ENCODE measurements around the gene MYL11.

The MYL11 gene

DNA sequence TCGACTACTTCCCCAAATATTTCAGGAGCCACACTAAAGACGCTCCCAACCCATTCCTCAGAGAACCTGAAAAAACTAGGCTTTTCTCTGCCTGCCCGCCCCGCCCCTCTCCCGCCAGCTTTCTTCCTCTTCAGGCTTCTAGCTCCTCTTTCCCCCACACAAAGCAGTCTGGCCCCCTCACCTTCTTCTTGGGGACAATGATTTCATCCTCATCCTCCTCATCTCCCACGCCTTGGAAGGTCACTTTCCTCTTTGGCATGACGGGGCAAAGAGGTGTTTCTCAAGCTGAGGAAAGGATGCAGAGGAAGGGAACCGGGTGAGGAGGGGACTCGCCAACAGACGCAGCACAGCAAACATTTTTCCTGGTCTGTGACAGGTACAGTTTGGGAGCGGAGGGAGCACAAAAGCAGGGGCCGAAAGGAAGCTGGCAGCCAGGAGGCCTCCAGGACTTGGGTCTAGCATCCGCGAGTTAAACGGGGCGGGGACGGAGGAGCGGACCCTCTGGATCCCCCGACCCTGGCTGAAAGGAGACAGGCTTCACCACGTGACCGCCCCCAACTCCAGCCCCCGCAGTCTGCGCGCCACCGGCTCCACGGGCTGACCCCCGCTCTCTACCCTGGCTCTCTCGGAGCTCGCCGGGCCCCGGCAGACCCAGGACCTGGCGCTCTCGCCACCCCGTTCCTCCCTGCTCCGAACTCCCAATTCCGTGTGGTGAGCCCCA is 20.0 kb upstream of the MYL11 start:
- peak; percentile 9 for DNase-seq (ENCODE audit: low read depth)

DNA sequence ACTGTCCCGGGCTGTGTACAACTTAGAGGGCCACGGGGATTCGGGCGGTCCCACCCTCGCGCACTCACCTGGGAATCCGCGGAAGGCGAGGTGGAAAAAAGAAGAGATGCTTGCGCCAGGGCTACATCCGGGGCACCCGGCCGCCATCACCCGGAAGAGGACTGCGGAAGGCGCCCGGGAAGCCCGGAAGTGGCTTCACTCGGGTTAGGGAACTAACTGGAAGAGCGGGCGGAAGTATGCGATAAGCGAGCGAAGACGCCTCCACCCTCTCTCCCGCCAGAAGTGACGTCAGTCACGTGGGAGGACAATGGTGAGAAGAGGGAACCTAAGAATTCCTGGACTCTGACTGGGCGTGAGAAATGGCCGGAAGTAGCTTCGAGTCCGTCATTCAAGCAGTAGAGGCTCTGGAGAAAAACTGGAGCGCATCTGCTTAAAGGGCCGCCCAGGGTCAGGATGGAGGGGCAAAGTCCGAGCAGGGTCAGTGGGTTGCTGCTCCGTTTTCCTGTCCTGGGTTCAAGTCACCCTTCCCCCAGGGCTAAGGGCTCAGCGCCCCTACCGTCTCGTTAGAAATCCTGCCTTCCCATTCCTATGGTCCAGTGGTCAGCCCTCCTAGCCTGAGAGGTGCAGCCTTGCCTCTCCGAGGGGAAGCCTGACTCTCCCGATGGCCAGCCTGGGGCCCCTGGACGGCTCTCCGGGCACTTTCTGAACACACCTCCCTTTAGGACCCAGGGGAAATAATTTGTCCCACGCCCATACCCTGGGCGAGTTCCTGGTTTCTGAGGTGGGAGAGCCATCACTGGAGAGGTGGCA is 19.3 kb upstream of the MYL11 start, which contains the start of gene CD2BP2:
Gene CD2BP2 (minus strand): TSS at position 165 of the 810 bp plus-strand sequence. CDS start 627 bp downstream, outside the sequence.
- DNase-seq (ENCODE audit: low read depth), result peak; percentile 86

DNA sequence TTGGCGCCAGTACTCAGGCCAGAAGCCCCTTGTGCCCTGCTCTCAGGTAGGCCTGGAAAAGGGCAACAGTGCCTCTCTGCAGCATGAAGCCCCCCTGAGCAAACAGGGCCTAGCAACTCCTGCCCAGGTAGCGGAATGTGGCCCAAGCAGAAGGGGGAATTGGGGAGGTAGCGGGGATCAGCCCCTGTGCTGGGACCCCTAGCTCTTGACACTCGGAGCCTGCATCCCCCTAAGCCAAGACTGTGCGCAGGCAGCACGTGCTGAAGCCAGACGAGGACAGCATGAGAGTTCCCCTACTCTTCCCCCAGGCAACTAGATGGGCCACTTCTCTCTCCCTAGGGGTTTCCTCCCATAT is 18.7 kb upstream of the MYL11 start:
- DNase-seq (ENCODE audit: low read depth), result no peak

DNA sequence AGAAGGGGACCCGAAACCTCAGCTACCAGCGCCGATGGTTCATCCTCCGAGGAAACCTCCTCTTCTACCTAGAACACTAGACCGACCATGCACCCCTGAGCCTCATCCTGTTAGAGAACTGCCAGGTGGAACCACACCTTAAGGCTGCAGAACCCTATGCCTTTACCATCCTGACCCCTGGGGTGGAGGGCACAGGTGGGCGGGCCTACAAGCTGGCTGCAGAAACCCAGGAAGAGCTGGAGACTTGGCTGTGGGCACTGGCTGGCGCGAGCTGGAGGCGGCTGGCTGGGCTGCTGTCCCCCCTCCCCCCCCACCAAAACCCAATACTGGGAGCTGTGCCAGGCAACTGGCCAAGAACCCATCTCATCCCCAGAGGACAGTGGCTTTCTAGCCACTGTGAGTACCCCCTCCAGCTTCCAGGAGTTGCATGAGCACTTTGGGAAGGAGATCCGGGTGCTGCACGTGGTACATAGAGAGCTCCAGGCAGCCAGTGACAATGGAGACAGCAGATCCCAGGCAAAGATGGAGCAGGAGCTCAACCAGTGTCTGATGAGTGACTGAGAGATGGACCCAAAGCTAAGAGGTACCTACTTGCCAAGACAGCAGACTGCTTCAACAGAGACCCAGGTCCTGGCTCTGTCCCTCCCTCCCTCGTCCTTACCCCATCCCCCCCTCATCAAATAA is 18.1 kb upstream of the MYL11 start:
- no peak for DNase-seq (ENCODE audit: low read depth)

DNA sequence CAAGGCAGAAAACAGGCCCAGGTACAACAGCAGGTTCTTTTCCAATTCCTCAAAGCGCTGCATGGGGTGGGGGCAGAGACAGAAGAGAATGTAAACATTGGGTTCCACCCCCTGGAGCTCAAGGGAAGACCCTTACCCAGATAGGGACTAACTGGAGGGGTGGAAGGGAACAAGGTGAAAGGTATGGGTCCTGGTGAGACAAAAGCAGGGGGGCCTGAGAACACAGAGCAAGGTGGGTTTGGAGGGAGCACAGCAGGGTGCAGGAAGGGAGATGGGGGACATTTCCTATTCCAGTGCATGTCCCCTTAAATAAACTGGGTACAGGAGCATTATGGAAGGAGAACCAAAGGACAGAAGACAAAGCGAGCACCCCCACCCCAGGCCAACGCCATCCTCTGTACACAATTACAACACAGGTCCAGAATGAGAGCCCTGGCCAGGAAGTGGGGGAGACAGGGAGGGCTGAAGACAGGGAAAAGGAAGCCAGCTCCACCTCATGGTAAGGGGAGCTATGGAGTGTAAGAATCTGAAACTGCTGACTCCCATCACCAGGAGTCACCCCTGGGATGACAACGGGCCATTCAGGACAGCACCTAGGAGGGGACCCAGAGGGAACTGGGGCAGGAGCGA is 17.4 kb upstream of the MYL11 start:
- no peak for DNase-seq (ENCODE audit: low read depth)

DNA sequence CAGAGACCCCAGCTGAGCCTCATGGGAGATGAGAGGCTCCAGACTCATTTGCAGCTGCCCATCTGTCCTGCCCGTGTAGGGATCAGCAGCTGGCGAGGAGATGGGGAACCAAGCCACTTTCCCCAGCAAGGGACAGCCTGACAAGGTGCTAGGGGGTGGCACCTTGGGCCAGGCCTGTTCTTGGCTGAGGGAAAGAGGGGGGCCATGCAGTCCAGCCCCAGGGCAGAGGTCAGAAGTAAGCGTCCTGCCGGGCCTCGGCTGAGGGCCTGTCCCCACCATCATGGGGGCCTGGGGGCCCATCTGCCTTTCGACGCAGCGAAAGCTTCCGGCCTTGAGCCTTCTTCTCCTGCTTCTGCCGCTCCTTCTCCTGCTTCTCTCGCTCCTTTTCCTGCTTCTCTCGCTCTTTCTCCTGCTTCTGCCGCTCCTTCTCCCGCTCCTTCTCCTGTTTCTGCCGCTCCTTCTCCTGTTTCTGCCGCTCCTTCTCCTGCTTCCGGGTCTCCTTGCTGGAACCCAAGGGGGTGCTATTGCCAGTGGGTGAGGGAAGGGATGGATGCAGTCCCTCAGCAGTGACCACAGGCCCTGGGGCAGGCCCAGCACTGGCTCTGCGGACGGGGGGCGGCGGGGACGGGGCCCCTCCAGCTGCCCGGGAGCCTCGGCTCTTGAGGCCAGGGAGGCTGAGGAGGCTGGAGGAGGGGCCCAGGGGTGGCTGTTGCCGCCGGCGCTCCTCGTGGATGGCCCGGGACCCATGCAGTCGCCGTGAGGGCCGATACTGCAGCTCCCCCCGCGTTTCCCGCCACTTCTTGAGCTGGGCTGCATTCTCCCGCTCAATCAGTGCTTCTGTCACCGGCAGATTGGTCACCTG is 16.7 kb upstream of the MYL11 start:
- DNase-seq (ENCODE audit: low read depth), result no peak

DNA sequence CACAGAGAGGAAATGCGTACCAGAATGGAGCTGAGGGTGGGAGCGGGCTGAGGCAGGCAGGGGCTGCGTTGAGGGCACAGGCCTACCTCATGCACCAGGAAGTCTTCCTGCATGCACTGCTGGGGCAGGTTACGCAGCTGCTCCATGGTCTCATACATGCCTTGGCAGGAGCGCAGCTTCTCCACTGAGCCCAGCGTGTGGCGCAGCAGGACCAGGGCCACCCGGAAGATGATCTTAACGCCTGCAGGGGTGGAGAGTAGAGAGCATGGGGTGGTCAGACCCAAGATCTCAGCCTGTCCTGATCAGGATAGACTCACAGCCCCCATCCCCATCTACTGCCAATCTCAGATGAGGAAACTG is 16.0 kb upstream of the MYL11 start:
- DNase-seq (ENCODE audit: low read depth), result no peak

DNA sequence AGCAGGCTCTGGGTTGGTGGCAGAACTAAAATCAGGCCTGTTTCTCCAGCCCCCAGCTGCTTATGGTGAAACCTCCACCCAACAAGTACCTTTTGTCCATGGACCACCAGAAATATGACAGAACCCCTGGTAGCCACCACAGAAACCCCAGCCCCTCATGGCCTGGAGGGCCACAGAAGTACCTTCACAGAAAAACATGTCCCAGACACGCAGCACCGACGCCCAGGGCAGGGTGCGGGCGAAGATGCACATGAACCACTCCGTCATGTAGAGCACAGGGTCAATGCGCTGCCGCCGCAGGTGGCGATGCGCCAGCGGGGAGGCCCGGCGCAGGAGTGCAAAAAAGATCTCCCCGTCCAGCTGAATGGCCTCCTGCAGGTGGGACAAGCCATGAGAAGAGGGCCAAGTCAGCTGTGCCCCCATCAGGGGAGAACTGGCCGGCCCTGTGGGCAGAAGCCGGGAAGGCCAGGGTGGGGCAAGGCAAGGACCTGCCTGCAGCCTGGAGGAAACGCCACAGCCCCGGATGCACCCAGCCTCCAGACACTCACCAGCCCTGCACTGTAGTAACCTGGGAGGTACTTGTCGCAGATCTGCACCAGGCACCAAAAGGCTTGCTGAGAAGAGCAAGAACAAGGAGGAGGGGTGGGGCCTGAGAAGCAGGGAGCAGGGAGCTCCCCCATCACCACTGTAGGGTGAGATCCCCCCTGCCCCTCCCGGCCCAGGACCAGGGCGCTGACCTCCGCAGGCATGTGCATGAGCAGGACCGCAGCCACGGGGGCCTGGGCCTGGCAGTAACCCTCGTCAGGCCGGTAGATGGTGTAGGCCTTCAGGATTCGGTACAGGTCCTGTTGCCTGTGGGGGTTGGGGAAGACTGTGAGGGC is 15.4 kb upstream of the MYL11 start:
- DNase-seq (ENCODE audit: low read depth), result no peak

DNA sequence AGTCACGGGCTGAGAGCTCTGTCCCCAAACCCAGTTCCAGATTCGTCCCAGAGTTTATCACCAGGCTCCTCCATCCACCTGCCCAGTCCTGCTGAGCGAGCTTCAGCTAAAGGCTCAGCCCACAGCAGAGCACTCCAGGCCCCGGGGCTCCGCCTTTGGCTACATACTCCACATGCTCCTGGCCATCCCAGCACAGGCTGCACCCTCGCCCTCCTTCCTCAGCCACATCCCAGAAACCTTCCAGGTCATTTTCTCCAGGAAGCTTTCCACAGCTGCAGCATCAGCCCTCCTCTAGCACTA is 14.8 kb upstream of the MYL11 start:
- no peak for DNase-seq (ENCODE audit: low read depth)

DNA sequence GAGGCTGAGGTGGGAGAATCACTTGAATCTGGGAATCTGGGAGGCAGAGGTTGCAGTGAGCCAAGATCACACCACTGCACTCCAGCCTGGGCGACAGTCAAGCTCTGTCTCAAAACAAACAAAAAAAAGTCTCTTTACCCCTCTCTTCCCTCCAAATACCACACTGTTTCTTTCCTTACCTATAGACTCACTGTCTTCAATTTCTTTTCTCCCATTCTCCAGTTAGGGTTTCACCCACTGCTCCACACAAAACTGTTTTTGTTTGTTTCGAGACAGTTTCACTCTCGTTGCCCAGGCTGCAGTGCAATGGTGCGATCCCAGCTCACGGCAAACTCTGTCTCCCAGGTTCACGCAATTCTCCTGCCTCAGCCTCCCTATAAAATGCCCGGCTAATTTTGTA is 13.4 kb upstream of the MYL11 start:
- no peak for DNase-seq (ENCODE audit: low read depth)

DNA sequence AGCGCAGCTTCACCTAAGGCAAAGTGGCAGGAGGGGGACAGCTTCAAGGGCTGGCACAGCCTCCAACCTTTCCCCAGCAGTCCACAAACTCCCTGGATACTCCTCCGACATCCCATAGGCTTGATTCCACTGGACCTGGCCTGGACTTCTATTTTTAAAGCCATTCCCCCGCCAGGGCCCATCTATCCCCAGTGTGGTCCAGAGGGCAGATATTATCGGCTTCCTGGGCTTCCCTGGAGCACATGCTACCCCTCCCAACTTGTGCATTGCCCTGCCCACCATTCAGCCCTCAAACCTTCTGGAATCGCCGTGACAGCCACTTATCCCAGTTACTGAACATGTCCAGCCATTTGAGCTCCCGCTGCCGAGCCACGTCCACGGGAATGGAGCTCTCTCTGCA is 9.4 kb upstream of the MYL11 start:
- no peak for DNase-seq (ENCODE audit: low read depth)

DNA sequence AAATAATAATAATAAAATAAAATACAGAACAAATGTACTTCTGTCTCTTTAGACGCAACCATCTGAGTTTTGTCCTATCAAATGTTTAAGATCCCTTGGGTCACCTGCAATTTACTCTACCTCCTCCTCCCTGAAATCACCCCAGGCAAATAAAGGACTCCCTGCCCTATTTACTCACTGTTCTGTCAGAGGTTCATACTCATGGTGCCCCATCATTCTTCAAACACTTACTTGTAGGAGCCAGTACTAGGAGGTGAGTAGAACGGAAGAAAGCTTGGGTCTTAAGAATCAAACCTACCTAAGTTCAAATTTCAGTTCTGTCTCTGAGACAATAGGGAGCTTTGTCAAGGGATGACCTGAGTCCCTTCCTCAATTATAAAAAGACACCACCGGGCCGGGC is 8.1 kb upstream of the MYL11 start:
- no peak for DNase-seq (ENCODE audit: low read depth)

DNA sequence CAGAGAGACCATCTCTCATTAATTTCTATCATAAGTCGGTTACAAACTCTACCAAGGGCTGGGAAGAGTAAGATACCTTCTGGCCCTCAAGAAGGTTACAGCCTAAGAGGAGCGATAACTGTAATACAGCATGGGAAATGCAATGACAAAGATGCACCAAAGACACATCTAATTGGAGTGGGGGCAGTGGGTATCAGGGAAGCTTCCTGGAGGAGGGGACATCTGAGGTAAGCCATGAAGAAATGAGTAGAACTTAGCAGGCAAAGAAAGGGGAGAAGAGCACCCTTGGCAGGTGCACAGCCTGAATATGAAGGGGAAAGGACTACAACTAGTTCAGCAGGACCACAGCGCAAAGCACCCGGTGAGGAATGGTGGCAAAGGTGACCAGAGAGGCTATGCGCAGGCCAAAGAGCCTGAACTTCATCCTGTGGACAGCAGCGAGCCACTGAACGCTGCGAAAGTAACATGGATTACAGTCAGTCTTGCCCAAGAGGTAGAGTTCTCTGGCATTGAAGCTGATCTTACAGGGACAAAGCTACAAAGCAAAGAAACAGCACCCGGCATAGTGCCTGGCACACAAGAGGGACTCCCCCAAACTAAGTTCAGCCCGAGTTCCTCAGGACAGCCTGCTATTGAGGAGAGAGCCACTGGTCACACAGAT is 7.1 kb upstream of the MYL11 start:
- DNase-seq (ENCODE audit: low read depth), result no peak

DNA sequence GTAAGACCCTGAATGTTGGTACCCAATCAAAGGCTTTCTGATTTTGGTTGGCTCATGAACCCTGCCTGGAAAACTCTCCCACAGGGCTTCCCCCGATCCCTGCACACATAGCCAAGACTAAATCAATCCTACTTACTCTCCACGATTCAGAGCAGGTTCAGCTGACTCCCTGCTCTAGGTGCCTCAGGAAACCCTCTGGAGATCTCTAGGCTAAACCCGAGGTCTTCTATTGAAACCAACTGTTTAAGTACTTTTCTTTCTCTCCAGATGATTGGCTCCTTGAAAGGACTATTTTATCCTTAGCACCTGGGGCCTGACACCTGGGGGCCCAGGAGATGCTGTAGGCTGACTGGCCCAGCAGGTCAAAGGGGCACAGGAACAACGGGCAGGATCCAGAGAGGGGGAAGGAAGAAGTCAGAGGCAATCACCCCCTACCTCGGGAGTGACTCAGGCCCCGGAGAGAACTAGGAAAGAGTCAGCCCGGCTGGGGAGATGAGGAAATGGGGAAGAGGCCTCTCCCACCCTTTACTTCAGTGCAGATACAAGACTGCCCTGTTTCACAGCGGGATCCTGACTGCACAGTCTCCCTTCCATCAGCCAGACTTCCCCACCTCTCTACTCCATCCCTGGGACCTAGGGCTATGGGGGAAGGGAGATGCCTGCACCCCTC is 6.3 kb upstream of the MYL11 start:
- DNase-seq (ENCODE audit: low read depth), result no peak

DNA sequence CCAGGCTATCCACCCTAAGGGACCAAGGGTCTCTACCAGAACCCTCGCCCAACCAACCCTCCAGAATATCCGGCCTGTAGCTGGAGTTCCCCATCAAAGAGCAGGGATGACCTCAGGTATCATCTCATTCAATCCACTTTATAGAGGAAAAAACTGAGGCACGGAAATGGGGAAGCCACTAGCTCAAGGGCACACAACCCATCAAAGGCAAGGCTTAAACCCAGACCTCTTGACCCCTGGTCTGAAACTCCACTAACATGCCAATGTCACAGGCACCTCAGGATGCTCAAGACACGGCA is 5.9 kb upstream of the MYL11 start:
- DNase-seq (ENCODE audit: low read depth), result no peak

DNA sequence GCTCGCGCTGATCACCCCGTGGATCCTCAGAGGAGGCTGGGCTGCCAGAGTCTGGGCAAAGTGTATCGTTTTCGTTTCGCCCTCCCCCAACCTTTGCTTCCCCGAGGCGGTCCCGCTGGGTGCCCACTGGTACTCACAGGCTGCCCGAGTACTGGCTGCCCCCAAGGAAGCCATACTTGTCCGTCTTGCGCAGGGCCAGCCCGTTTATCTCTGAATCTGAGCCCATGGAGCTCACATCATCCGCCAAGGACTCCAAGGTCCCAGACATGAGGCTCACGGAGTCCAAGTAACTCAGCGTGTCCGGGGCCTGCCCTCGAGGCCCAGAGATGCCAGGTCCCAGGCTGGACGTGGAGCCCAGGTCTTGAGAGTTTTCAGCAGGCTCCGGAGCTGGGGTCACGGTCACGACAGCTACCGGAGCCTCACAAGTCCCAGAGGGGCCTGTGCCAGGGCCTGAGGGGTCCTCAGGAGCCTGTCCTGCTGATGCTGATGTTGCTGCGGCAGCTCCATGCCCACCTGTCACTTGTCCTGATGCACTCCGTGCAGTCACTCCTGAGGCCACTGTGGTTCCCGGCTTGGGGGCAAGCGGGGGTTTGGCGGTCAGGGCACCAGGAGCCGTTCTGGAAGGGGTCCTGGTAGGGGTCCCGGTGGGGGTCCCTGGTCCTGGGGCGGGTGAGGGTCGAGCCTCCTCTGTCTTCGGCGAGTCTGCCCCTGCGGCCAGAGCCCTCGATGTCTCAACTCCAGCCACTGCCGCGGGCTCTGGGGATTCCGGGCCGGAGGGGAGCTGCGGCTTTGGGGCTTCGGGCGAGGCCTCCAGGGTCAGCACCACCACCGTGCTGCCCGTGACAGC is 5.3 kb upstream of the MYL11 start:
- DNase-seq (ENCODE audit: low read depth), result no peak

DNA sequence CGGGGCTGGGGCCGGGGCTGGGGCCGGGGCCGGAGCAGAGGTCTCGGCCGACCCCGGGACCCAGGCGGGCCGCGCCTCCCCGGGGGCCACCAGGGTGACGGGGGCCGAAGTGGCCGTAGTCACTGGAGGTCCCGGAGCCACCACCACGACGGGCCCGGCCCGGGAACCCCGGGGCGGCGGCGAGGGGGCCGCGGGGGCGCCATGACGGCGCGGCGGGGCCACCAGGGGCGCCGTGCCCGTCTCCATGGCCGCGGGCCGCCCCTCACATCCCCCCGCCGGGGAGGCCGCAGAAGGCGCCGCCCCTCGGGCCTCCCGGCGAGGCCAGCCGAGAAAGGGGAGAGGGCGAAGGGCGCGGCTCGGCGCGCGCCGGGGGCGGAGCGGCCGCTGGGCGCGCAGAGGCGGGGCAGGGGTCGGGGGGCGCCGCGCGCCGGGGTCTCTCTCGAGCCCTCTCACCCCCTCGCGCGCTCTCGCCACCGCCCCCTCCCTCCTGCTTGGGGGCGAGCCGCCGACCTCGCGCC is 4.6 kb upstream of the MYL11 start:
- no peak for DNase-seq (ENCODE audit: low read depth)

DNA sequence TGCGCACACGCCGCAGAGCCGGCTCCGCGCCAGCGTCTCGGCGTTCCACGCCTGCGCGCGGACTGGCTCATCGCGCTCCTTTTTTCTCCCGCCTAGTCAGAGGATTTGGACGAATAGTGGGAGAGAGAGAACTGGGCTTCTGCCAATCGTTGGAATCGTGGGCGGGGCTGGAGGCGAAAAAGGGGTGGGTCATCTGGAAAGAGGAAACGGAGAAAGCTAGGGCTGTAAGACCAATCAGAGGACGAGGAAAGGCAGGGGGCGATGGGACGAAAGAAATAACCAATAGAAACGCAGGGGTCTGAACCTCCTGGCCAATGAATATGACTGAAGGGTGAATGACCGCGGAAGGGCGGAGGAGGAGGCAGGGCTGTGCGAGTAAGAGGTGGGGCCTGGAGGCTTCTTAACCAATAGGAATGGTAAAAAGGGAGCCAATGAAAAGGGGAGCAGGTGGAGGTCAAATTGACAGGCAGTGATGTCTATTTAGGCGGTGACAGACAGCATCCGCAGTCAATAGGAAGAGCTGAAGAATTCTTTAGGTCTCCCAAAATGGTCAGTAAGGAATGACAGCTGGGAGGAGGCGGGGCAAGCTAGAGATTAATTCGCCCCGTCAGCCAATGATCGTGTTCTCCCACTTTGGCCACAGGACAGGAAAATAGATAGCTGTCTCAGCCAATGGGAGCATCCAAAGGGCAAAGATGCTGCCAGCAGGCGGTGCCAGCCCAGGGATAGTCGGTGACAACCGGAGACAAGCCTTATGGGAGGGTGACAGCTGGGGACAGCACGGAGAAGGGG is 4.0 kb upstream of the MYL11 start, which contains the start of gene TBC1D10B:
Gene TBC1D10B (minus strand): TSS at position 39 of the 792 bp plus-strand sequence. CDS start 311 bp downstream, outside the sequence.
- DNase-seq (ENCODE audit: low read depth), result peak; percentile 99
